AG04450 (cell line): Measurements from ENCODE around the gene DHX29. TPM values are rescaled to one million over a fixed set of nuclear protein-coding genes. Genes with fewer than 3 reads are reported as not detected.

ENCODE experiments used
- CTCF ChIA-PET: fragments of 300-600, 350-600 bp; formaldehyde crosslinking; extraction: SDS; loops from one replicate; lab custom pipeline; 2022; ENCODE audit warnings: antibody characterized with exemption, inconsistent platforms; lab: Charles Lee
- POLR2A ChIA-PET: fragments of 350-600 bp; formaldehyde crosslinking; extraction: SDS; loops from one replicate; lab custom pipeline; 2021; ENCODE audit warnings: antibody characterized with exemption, inconsistent platforms; lab: Yijun Ruan, JAX
- DNase-seq: peaks from one replicate; pipeline ENCODE4 v3.0.0-alpha.2; 2011; ENCODE audit warnings: low read depth, low spot score
- H3K27ac ChIP-seq: one replicate; pipeline ENCODE4 v1.5.1; 2012; ENCODE audit warnings: low read depth, low read length, control low read depth
- H3K27me3 ChIP-seq: one replicate; pipeline ENCODE4 v1.6.0; 2012; ENCODE audit warnings: low read length; ENCODE audit not compliant: control insufficient read depth, insufficient read depth
- H3K4me3 ChIP-seq: 2 replicates; pipeline ENCODE4 v1.5.1; 2011; ENCODE audit warnings: mild to moderate bottlenecking, low read depth, low read length, control low read depth
- H3K9me3 ChIP-seq: 2 replicates; pipeline ENCODE4 v1.5.1; 2012; ENCODE audit warnings: low read length; ENCODE audit not compliant: control insufficient read depth, insufficient read depth
- polyA plus RNA-seq: library from polyadenylated mRNA; depleted of rRNA; stranded (reverse); fragments of >200 nt; gene quantifications from 2 replicates; pipeline ENCODE4 v1.2.3, GENCODE V29; 2011
- TF ChIP-seq, protein P1 (sequence below): IDR thresholded peaks from 2 replicates; pipeline ENCODE4 v1.5.1; 2011; ENCODE audit warnings: low read depth, low read length, control low read depth, inconsistent platforms

DHX29 gene
- polyA plus RNA-seq, 1 experiment, result 10.8 TPM

DNA sequence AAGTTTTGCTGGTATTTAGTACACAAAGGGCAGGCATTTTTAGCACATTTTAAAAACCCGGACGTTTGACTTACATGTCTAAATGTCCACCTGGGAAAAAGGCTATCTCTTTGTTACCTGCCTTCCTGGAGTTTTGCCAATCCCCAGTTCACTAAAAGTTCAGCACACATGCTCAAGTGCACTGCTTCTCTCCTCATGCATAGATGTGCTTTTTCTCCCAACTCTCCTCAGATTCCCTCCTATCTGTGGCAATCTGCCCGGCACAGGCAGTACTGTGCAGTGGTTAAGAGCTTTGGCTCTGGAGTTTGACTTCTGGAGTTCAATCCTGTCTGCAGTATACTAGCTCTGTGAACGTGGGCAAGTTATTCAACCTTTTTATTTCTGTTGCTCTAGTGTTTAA is 65.7 kb downstream of the DHX29 start:
- no peak overlapping the region for H3K27ac ChIP-seq
- H3K4me3 ChIP-seq, result no peak overlapping the region
- TF ChIP-seq, protein P1, sequence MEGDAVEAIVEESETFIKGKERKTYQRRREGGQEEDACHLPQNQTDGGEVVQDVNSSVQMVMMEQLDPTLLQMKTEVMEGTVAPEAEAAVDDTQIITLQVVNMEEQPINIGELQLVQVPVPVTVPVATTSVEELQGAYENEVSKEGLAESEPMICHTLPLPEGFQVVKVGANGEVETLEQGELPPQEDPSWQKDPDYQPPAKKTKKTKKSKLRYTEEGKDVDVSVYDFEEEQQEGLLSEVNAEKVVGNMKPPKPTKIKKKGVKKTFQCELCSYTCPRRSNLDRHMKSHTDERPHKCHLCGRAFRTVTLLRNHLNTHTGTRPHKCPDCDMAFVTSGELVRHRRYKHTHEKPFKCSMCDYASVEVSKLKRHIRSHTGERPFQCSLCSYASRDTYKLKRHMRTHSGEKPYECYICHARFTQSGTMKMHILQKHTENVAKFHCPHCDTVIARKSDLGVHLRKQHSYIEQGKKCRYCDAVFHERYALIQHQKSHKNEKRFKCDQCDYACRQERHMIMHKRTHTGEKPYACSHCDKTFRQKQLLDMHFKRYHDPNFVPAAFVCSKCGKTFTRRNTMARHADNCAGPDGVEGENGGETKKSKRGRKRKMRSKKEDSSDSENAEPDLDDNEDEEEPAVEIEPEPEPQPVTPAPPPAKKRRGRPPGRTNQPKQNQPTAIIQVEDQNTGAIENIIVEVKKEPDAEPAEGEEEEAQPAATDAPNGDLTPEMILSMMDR, result no peak
- POLR2A ChIA-PET, result no interaction called here
- peaks cover 57% of the 10 kb centered on the region for H3K27me3 ChIP-seq
- DNase-seq, result no peak
- no peaks in the 10 kb centered on the region; the same call in 1 of the 2 replicates for H3K9me3 ChIP-seq
- CTCF ChIA-PET, result no interaction called here

DNA sequence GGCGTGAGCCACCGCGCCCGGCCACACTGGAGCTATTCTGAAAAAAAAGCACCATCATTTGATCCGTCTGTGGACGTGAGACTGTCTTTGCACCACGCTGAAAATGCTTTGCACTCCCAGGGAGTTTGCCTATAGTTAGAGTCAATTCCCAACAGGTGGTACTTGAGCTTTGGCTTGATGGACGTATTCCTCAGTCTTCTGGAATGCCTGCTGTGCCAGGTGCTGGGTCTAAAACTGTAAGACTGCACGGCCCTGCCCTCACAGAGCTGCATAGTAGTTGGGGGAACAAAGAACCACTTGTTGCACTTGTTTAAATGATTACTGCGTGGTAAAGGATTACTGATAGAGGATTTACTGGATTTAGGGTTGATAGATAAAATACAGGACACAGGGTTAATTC is 70.7 kb downstream of the DHX29 start:
- Histone ChIP-seq H3K4me3 (no peak overlapping the region), H3K27me3 (peaks cover 68% of the 10 kb centered on the region), H3K27ac (no peak overlapping the region), H3K9me3 (no peaks in the 10 kb centered on the region; the same call in 1 of the 2 replicates)
- POLR2A ChIA-PET, result no interaction called here
- TF ChIP-seq, protein P1, result no peak
- CTCF ChIA-PET, result no interaction called here
- no peak for DNase-seq

DNA sequence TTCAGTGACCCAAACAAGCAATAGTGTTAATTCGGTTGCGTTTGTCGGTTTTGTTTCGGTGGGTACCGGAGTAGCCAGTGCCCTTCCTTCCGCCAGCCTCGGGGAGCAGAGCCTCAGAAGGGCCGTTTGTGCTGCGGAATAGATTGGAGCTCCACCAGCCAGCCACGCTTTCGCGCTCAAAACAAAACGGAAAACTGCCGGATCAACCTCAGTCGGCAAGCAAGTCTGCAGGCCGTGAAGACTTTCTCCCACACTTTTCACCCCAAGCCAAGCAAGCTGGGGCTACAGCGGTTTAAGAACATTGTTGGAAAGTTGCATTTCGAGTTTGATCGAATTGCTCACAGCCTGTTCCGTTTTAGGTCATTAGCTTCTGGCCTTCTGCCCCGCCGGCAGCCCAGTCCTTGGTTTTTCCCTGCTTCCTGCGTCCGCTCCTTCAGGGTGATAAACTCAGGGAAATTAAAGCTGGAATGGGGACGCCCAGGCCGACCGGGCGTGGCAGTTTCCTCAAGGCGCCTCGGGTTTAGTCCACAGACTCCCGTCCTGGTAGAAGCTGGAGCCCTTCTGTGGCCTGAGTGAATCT is 73.3 kb downstream of the DHX29 start:
- DNase-seq, result no peak
- POLR2A ChIA-PET, result no interaction called here
- no peak overlapping the region for H3K27ac ChIP-seq
- CTCF ChIA-PET, result no interaction called here
- TF ChIP-seq, protein P1, result no peak
- peaks cover 77% of the 10 kb centered on the region for H3K27me3 ChIP-seq
- peak overlapping the region; percentile 52 for H3K4me3 ChIP-seq
- H3K9me3 ChIP-seq, result no peaks in the 10 kb centered on the region; the same call in 1 of the 2 replicates

DNA sequence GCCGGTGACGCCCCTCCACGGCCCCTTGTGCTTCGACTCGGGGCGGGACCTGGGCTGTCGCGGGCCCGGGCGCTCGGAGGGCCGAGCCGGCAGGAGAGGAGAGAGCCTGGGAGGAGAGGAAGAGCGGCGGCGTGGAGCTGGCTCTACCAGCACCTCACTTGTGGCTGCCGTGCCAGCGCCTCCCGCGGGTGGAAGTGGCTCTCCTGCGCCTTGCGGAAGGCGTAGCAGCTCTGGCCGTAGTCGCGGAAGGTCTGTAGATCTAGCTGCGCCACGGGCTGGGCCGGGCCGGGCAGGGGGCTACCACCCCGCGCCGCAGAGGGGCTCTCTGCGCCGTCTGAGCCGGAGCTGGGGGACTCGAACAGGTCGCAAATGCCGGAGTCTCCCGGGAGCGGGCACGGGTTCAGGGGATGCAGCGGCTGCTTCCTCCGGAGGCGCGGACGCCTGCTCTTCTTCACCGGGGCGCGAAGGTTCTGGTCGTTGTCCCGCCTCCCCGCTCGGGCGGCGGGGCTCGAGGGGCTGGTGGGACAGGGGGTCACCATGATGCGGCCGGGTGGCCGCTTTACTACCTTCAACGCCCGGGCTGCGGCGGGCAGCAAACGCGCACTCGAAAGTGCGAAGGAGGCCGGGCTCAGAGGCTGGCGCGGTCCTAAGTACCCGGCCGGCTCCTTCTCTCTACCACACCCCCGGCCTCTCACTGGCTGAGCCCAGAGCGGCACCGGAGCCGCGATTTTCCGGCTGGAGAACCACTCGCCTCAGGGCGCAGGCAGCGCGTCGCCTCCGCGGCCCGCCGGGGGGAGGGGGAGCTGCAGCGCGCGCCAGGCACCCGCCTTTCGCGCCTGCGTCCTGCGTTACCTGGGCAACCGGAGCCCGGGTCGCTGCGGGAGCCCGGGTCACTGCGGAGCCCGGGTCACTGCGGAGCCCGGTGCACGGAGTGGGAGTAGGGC is 74.2 kb downstream of the DHX29 start, which contains the start of gene CCNO:
CCNO (minus strand) TSS at position 624 of the 944 bp plus-strand sequence; CDS start at position 539, 85 bp downstream.
- ChIA-PET CTCF (no interaction called here), POLR2A (no interaction called here)
- H3K27ac ChIP-seq, result no peak within 1 kb of the TSS
- DNase-seq, result no peak
- peak within 1 kb of the TSS; percentile 52 for H3K4me3 ChIP-seq
- H3K9me3 ChIP-seq, result no peaks in the 10 kb centered on the region; the same call in 1 of the 2 replicates
- peaks cover 82% of the 10 kb centered on the region for H3K27me3 ChIP-seq
- TF ChIP-seq, protein P1, result no peak
